ENCODE data around the gene CHAC2.

DNA sequence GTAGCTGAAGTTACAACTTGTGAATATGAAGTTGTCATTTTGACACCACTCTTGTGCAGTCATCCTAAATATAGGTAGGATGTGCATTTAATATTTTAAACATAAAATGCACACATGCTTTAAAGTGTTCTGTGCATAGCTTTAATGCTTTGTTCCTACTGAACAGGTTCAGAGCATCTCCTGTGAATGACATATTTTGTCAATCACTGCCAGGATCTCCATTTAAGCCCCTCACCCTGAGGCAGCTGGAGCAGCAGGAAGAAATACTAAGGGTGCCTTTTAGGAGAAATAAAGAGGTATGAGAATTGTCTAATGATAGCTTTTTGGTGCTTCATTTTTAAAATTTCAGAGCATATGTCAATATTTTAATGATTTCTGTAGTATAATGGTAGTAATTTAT is 33.9 kb downstream of the CHAC2 start:
- TF ChIP-seq MAZ (IDR thresholded peaks at IDR 0.05; ENCODE audit: borderline replicate concordance, low read depth, low read length) (no peak), CHD1 (IDR thresholded peaks at IDR 0.05; ENCODE audit: low read depth, low read length) (no peak), SMC3 (IDR thresholded peaks at IDR 0.05; ENCODE audit: low read depth, low read length) (no peak), CTCF (conservative IDR thresholded peaks at IDR 0.05; ENCODE audit: low read depth, low read length) (no peak), POLR2A (IDR thresholded peaks at IDR 0.05; ENCODE audit: low read depth, low read length) (no peak), ELK1 (IDR thresholded peaks at IDR 0.05; ENCODE audit: borderline replicate concordance, low read depth, low read length) (no peak), MAFK (IDR thresholded peaks at IDR 0.05; ENCODE audit: low read depth, low read length) (no peak)

Data from IMR-90 (cell line).